ENCODE results near the gene CMIP.

The CMIP gene

DNA sequence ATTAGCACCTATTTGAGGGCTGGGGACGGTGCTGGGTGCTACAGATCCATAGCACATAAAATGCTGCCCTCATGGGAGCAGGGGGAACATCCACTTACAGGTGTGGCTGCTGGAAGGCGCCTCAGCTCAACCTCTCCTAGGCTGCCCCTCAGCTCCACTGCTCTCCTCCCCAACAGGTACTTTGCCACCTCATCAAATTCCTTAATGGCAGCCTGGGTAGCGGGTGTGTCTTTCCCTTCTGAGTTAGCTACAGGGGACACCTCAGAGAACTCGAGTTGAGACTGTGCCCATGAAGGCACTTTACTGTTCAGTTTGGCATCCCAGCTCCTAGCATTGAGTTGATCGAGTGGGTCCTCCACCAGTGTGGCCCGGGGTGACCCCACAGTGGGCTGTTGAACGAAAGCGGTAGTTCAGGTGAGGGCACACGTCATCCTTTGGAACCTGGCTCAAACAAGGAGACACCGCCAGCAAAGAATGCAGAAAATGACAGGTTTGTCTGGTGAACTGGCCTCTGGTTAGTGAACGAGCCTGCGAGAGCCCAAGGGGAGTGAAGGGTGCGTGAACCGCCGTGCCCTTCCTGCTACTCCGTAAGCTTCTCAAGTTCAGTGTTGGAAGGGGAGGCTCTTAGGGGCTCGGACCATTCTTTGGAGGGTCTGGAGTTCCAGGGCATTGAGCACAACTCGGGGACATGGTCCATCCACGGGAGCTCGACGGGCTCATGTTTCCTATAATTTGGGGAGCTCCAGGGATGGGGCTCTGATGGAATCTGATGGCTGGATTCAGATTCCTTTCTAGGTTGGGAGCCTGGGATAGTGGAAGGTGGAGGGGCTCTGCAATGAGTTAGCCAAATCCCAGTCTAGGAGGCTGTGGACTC lies 3.5 kb upstream of the CMIP start:
- no peak for DNase-seq (ENCODE audit: low read depth in 2 of 2)
- H3K4me3 ChIP-seq (replicated peaks in 1 of 2; ENCODE audit: low read depth in 2 of 2, low read length in 2 of 2) = no peak overlapping the region
- TF ChIP-seq, protein P1, sequence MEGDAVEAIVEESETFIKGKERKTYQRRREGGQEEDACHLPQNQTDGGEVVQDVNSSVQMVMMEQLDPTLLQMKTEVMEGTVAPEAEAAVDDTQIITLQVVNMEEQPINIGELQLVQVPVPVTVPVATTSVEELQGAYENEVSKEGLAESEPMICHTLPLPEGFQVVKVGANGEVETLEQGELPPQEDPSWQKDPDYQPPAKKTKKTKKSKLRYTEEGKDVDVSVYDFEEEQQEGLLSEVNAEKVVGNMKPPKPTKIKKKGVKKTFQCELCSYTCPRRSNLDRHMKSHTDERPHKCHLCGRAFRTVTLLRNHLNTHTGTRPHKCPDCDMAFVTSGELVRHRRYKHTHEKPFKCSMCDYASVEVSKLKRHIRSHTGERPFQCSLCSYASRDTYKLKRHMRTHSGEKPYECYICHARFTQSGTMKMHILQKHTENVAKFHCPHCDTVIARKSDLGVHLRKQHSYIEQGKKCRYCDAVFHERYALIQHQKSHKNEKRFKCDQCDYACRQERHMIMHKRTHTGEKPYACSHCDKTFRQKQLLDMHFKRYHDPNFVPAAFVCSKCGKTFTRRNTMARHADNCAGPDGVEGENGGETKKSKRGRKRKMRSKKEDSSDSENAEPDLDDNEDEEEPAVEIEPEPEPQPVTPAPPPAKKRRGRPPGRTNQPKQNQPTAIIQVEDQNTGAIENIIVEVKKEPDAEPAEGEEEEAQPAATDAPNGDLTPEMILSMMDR (IDR thresholded peaks at IDR 0.05; ENCODE audit: low read depth, low read length) = no peak

DNA sequence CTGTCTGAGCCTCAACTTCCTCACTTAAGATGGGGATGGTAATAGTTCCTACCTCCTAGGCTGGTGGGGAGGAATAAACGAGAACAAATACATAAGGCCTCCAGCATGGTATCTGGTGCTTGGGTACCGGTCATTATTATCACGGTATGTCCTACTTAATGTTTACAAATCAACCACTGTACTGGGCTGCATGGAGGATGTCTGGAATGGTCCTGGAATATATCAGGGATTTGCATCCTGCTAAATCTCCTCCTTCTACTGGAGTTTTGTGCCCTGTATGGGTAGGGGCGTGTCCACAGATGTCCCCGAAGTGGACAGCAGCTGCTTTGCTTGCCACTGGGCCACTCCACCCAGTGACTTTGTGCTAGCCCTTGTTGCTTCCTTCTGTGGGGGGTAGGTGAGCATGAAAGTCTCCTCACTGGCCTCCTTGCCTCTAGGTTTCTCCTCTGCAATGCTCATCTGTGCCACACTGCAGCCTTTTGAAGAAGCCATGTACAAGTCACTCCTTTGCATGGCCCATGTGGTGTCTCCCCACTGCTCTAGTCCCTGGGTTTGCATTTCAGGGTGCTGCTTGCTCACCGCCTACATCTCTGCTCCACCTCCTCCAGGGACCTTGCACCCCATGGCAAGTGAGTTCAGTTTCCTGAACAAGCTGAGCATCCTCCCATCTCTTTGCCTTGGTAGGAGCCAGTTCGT lies 2.2 kb upstream of the CMIP start:
- no peak overlapping the region for H3K4me3 ChIP-seq (replicated peaks in 1 of 2; ENCODE audit: low read depth in 2 of 2, low read length in 2 of 2)
- TF ChIP-seq, protein P1 (IDR thresholded peaks at IDR 0.05; ENCODE audit: low read depth, low read length) = no peak
- no peak for DNase-seq (ENCODE audit: low read depth in 2 of 2)

DNA sequence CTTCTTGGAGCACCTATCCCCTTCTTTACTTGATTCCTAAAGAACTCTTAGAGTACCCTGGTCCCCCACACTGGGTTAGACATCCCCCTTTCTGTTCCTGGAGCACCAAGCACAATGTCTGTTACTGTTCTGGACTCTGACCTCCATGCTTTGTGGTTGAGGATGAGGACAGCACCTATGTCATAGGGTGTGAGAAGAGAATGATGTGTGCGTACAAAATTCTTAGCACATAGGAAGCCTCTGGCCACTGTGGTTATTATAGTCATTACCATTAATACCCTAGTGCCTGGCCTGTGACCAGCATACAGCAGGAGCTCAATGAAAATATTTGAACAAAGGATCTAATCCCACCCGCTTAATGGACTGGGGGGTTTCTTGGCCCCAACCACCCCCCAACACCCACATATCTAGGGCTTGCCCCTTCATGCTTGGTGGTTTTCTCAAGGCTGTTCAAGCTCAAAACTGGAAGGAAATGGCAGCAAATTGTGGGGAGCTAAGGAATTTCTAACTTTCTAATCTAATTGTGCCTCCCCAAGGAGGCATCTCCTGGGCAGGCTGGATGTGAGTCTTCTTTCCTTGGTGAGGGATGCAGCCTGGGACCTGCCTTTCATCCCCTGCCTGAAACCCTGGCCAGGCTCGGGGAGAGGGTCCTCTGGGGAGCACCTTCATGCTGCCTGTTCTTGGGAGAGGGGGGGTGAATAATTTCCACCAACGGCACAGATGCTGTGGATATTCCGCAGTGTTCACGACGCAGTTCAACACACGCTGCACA lies 1.5 kb upstream of the CMIP start:
- TF ChIP-seq, protein P1 (IDR thresholded peaks at IDR 0.05; ENCODE audit: low read depth, low read length) = no peak
- H3K4me3 ChIP-seq (replicated peaks in 1 of 2; ENCODE audit: low read depth in 2 of 2, low read length in 2 of 2) = no peak overlapping the region
- no peak for DNase-seq (ENCODE audit: low read depth in 2 of 2)

DNA sequence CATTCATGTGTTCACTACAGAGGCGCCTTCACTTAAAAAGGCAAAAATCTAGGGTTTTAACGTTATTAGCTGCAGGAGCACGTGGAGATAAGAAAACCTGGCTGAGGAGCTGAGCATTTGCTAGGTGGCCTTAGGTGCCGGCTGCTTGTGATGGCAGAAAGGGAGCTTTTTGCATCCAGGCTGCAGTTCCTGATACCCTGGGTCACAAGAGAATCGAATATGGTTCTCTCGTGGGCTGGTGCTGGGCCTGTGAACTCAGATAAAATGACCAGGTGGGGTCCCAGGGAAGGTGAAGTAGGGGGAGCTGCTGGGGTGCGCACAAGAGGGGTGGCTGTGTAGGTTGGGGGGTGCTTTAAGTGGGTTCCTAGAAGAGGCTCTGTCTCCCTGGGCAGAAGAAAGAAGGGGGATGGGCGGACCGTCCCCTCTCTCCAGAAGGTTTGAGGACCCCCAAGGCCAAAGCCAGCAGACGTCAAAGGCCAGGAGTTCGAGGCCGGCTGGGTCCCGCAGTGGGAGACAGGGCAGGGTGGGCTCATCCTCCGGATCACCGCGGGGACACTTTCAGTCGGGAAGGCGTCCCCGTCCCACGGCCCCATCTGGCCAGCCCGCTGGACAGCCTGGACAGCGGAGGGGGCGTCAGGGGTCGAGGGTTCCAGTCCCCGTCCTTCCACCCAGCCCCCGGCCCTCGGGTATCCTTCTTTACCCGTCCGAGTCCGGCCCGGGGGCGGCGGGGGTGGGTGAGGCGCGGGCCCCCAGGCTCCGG lies 740 bp upstream of the CMIP start:
- TF ChIP-seq, protein P1 (IDR thresholded peaks at IDR 0.05; ENCODE audit: low read depth, low read length) = no peak
- peak overlapping the region; percentile 58 to 79 for H3K4me3 ChIP-seq (replicated peaks in 1 of 2; ENCODE audit: low read depth in 2 of 2, low read length in 2 of 2)
- DNase-seq (ENCODE audit: low read depth in 2 of 2) = no peak

DNA sequence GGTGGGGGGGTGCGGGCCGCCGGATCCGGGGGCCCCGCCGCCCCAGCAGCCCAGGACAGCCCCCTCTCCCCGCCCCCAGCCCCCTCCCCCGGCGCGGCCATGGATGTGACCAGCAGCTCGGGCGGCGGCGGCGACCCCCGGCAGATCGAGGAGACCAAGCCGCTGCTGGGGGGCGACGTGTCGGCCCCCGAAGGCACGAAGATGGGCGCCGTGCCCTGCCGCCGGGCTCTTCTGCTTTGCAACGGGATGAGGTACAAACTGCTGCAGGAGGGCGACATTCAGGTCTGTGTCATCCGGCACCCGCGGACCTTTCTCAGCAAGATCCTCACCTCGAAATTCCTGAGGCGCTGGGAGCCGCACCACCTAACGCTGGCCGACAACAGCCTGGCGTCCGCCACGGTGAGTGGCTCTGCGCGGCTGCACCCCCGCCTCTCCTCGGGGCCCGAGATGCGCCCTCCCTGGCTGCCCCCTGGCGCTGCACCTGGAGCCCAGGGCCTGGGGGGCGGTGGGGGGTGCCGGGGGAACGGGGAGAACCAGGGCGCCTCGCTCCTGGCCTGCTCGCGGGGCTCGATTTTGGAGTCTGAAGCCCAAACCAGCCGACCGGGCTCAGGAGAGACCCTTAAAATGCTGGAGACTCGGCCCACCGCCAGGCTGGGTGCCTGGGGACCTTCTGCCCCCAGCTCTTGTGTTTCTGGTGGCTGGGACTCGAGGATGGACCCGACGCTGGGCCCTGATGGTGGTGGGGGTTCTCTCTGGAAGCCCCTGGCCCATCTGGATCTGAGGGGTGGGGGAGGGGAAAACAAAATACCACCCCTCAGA lies 744 bp downstream of the CMIP start:
- H3K4me3 ChIP-seq (replicated peaks in 1 of 2; ENCODE audit: low read depth in 2 of 2, low read length in 2 of 2) = peak overlapping the region; percentile 79 to 91
- peak in 1 of 2 donors; percentile 22 for DNase-seq (ENCODE audit: low read depth in 2 of 2)
- TF ChIP-seq, protein P1 (IDR thresholded peaks at IDR 0.05; ENCODE audit: low read depth, low read length) = peak; percentile 15

Data from cardiac fibroblast (primary cell).